HG03175 (cell line): ENCODE results near the gene RASSF6.
"Not testable (repeated sequence)": the region's sequence is repeated elsewhere in the genome, so short reads cannot be mapped to it uniquely, and the experiment has no call there.

Experiments
- ATAC-seq: cut with Tn5 transposase; IDR thresholded peaks from one replicate; pipeline ENCODE4 v1.9.1; 2021; ENCODE audit warnings: mild to moderate bottlenecking, moderate library complexity; ENCODE audit not compliant: unreplicated experiment

RASSF6 gene, protein sequence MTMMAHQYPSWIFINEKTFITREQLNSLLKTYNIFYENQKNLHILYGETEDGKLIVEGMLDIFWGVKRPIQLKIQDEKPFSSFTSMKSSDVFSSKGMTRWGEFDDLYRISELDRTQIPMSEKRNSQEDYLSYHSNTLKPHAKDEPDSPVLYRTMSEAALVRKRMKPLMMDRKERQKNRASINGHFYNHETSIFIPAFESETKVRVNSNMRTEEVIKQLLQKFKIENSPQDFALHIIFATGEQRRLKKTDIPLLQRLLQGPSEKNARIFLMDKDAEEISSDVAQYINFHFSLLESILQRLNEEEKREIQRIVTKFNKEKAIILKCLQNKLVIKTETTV

DNA sequence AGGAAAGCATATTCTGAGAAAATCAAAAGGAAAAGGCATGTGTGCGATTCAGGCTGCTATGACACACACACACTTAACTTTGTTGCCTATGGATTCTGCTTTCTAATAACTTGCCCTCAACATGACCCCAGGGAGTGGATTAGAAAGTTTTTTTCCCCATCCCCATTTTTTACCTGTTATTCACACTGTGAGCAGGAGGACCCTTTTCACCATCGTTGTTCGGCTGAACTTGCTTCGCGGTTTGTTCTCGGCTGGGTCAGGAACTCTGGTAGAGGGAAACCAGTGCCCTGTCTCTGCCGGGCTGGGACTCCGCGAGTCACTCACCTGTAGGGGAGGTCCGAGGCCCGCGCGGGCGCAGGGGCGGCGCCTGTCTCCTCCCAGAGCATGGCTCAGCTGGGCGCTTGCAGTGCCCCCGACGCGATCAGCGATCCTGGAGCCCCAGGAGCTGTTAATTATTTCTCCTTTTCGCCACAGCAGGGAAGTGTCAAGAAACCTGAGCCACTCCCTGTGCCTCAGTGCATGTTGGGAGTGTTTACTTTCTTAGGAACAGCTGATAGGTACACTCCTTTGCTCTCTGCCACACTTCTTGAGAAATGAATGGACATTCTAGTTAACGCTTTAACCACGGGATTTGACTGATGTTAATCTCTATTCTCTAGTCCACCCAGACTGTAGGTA, at the start of gene RASSF6:
Gene RASSF6 (minus strand): TSS at position 322 of the 678 bp plus-strand sequence. CDS start 8,641 bp downstream, outside the sequence.
- peak; percentile 86 for ATAC-seq

- ATAC-seq, result no peak
Observed at GRCh38 chr4:73669410-73670183, 49.4 kb upstream of the RASSF6 start.

DNA sequence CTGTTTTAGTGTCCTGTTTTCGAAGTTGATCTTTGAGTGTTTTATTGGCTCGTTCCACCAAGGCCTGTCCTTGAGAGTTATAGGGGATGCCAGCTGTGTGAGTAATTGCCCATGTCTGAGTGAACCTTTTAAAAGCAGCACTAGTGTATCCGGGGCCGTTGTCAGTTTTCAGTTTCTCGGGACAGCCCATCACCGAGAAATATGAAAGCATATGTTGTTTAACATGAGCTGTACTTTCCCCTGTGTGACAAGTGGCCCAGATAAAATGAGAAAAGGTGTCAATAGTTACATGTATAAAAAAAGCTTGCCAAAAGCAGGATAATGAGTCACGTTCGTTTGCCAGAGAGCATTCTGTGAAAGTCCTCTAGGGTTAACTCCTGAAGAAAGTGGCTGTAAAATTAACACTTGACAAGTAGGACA, 48.6 kb upstream of the RASSF6 start:
- no peak for ATAC-seq

- ATAC-seq, result not testable (repeated sequence)
Observed at GRCh38 chr4:73665924-73666323, 45.7 kb upstream of the RASSF6 start.

DNA sequence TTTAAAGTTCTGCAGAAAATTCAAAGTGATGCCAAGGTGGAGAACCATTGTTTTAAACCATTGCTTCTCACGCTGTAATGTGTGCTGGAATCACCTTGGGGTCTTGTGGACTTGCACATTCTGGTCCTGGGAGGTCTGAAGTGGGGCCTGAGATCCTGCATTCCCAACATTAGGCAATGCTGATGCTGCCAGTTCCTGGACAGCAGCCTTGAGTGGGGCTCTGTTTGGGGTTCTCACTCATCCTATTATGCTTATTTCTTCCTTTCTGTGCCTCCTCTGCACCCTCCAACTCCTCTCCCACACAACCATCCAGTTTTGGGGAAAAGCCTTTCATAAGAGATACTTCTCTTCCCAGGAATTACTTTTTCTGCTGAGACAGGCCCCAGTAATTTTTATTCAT, 44.2 kb upstream of the RASSF6 start:
- ATAC-seq, result no peak

DNA sequence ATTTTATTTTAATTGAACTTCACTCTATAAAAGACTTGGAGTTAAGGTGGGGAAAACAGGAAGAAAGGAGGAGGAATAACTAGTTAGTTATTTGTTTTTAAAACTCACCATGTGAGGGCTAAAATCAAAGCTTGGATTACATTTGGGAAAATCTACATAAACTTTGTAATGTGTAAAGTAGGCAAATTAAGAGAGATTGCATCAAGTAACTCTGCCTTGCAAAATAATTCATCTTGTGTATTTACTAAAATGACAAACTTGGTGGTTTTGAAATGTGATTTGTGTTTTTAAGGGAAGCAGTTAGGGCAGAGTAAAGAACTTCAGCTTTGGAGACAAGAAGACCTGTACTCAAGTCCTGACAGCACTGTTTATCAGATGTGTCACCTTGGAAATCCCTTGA, 43.3 kb upstream of the RASSF6 start:
- no peak for ATAC-seq

- ATAC-seq, result peak; percentile 93
Observed at GRCh38 chr4:73662709-73663546, 42.7 kb upstream of the RASSF6 start.

GRCh38 chr4:73661646-73662119, 41.4 kb upstream of the RASSF6 start:
- no peak for ATAC-seq

- no peak for ATAC-seq
Observed at GRCh38 chr4:73660808-73661207, 40.6 kb upstream of the RASSF6 start.

- peak; percentile 70 for ATAC-seq
Observed at GRCh38 chr4:73653695-73654106, 33.5 kb upstream of the RASSF6 start.

DNA sequence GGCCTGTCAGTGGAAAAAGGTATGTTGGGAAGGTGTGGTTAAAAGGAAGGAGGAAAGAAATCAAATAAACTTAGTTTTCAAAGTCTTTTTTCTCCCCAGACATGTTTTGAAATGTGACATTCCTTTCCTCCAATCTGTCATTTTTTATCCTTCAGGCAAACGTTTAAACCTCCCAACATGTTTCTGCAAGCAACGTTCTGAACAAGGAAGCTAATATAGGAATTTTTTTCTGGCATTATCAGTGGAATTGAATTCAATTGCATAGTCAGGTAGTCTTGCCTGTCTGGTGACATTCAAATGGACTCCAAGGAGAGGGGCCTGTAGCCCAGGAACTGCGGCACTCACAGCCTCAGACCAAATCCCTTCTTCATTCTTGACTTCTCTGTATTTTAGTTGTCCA, 30.0 kb upstream of the RASSF6 start:
- ATAC-seq, result no peak

GRCh38 chr4:73648478-73648877, 28.2 kb upstream of the RASSF6 start:
- ATAC-seq, result no peak

GRCh38 chr4:73646117-73646516, 25.9 kb upstream of the RASSF6 start:
- ATAC-seq, result no peak

GRCh38 chr4:73631565-73632226, 11.5 kb upstream of the RASSF6 start:
- no peak for ATAC-seq

DNA sequence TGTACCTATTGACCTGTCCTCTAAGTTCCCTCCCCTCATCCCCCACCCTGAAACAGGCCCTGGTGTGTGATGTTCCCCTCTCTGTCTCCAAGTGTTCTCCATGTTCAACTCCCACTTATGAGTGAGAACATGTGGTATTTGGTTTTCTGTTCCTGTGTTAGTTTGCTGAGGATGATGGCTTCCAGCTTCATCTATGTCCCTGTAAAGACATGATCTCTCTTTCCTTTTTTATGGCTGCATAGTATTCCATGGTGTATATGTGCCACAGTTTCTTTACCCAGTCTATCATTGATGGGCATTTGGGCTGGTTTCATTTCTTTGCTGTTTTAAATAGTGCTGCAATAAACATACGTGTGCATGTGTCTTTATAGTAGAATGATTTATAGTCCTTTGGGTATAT, 8.6 kb upstream of the RASSF6 start:
- ATAC-seq, result not testable (repeated sequence)

DNA sequence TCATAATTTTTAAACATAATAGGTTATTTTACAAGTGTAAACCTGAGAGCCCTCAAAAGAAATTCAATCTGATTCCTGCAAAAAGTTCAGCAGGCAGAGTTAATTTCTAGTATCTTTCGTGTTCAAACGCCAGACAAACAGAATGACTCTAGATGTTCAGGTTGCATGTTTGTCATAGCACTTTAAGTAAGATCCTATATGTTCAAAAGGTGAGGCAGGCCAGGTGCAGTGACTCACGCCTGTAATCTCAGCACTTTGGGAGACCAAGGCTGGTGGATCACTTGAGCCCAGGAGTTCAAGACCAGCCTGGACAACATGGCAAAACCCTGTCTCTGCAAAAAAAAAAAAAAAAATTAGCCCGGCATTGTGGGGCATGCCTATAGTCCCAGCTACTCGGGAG, 1.1 kb upstream of the RASSF6 start:
- ATAC-seq, result no peak

- no peak for ATAC-seq
Observed at GRCh38 chr4:73619346-73619745, 890 bp downstream of the RASSF6 start.

GRCh38 chr4:73617256-73617655, 3.0 kb downstream of the RASSF6 start:
- ATAC-seq, result no peak

- no peak for ATAC-seq
Observed at GRCh38 chr4:73615613-73616012, 4.6 kb downstream of the RASSF6 start.

- no peak for ATAC-seq
Observed at GRCh38 chr4:73614311-73614867, 5.8 kb downstream of the RASSF6 start.
